ENCODE results near the gene SLC36A3. TPM values are rescaled to one million over a fixed set of nuclear protein-coding genes. Genes with fewer than 3 reads are reported as not detected.

Gene SLC36A3
- total RNA-seq (2021; ENCODE audit: unreplicated experiment) = not detected
- not detected in 2 replicates for polyA plus RNA-seq (2012)
- not detected for Bru-seq, nascent RNA
- BruChase-seq, experiment 1, labeled RNA remaining after a 6-hour chase = not detected
- BruChase-seq, experiment 2, labeled RNA remaining after a 2-hour chase = not detected
- long read RNA-seq = 0 reads

- DNase-seq (ENCODE audit: low read depth, low spot score) (no peak), ATAC-seq (no peak)
- Histone ChIP-seq H4K20me1 (ENCODE audit: insufficient read depth) (no peaks in the 10 kb centered on the region), H3K79me2 (ENCODE audit: insufficient read depth, low read length) (no peaks in the 10 kb centered on the region), H3K27me3 (ENCODE audit: insufficient read depth, low read length) (no peaks in the 10 kb centered on the region; the same call in none of the 2 replicates), H3K4me3 (replicated peaks in 1 of 2; ENCODE audit: low read depth in 1 of 2, low read length in 2 of 2) (no peak within 1 kb of the TSS), H3K27ac (ENCODE audit: low read depth, low read length) (no peak within 1 kb of the TSS), H2AFZ (ENCODE audit: low read depth, low read length, poor library complexity, severe bottlenecking) (no peak within 1 kb of the TSS), H3K36me3 (ENCODE audit: control insufficient read depth in 1 of 2, insufficient read depth in 2 of 2, low read length in 2 of 2) (no peaks in the 10 kb centered on the region), H3K4me1 (ENCODE audit: control insufficient read depth in 1 of 2, insufficient read depth in 2 of 2, low read length in 2 of 2) (no peaks in the 10 kb centered on the region), H3K9ac (ENCODE audit: low read length) (no peak within 1 kb of the TSS), H3K9me2 (ENCODE audit: insufficient read depth) (no peaks in the 10 kb centered on the region), H3K9me3 (ENCODE audit: control insufficient read depth in 1 of 2, insufficient read depth in 1 of 2, low read depth in 1 of 2, low read length in 2 of 2) (no peaks in the 10 kb centered on the region), H3K4me2 (ENCODE audit: low read length) (no peak within 1 kb of the TSS)
- intact Hi-C loops (cut with micrococcal nuclease) = no loop called here
- POLR2A ChIA-PET = no interaction called here
- TF ChIP-seq YY1 (IDR thresholded peaks at IDR 0.05; ENCODE audit: extremely low read depth, insufficient replicate concordance, low read depth, low read length) (no peak), TCF7L2 (IDR thresholded peaks at IDR 0.05; ENCODE audit: borderline replicate concordance, extremely low read depth, insufficient read depth, insufficient read length) (no peak), CEBPB (IDR thresholded peaks at IDR 0.05; ENCODE audit: low read depth) (no peak), ATF3 (IDR thresholded peaks at IDR 0.05) (no peak)
- RAD21 ChIA-PET (ENCODE audit: low non-redundant PET in 1 of 2, low total read pairs in 2 of 2, uncharacterized antibody in 2 of 2, unreplicated experiment in 2 of 2) = no interaction called here
- CTCF ChIA-PET = no interaction called here
- BruUV-seq (replicated peaks) = no TSS peak
Measured at GRCh38 chr5:151303666-151304065, at the start of gene SLC36A3. SLC36A3 (minus strand) TSS chr5:151303766; CDS start chr5:151303354, 412 bp downstream.

GRCh38 chr5:151351671-151352070, 48.1 kb upstream of the SLC36A3 start:
- Histone ChIP-seq H3K9ac (ENCODE audit: low read length) (no peak overlapping the region), H3K27me3 (ENCODE audit: insufficient read depth, low read length) (peaks cover 19% of the 10 kb centered on the region), H3K4me2 (ENCODE audit: low read length) (no peak overlapping the region), H3K9me3 (ENCODE audit: control insufficient read depth in 1 of 2, insufficient read depth in 1 of 2, low read depth in 1 of 2, low read length in 2 of 2) (no peaks in the 10 kb centered on the region), H4K20me1 (ENCODE audit: insufficient read depth) (no peaks in the 10 kb centered on the region), H2AFZ (ENCODE audit: low read depth, low read length, poor library complexity, severe bottlenecking) (no peak overlapping the region), H3K79me2 (ENCODE audit: insufficient read depth, low read length) (no peaks in the 10 kb centered on the region), H3K27ac (ENCODE audit: low read depth, low read length) (no peak overlapping the region), H3K4me1 (ENCODE audit: control insufficient read depth in 1 of 2, insufficient read depth in 2 of 2, low read length in 2 of 2) (no peaks in the 10 kb centered on the region), H3K36me3 (ENCODE audit: control insufficient read depth in 1 of 2, insufficient read depth in 2 of 2, low read length in 2 of 2) (no peaks in the 10 kb centered on the region), H3K4me3 (replicated peaks in 1 of 2; ENCODE audit: low read depth in 1 of 2, low read length in 2 of 2) (no peak overlapping the region), H3K9me2 (ENCODE audit: insufficient read depth) (no peaks in the 10 kb centered on the region)
- intact Hi-C loops (cut with micrococcal nuclease) = no loop called here
- no peak for DNase-seq (ENCODE audit: low read depth, low spot score)
- RAD21 ChIA-PET (ENCODE audit: low non-redundant PET in 1 of 2, low total read pairs in 2 of 2, uncharacterized antibody in 2 of 2, unreplicated experiment in 2 of 2) = no interaction called here
- CTCF ChIA-PET = no interaction called here
- TF ChIP-seq CEBPB (IDR thresholded peaks at IDR 0.05; ENCODE audit: low read depth) (no peak), ZNF274 (IDR thresholded peaks at IDR 0.05; ENCODE audit: low read depth, low read length) (no peak), EZH2 (IDR thresholded peaks at IDR 0.05) (no peak), TCF7L2 (IDR thresholded peaks at IDR 0.05; ENCODE audit: borderline replicate concordance, extremely low read depth, insufficient read depth, insufficient read length) (no peak), SIN3A (IDR thresholded peaks at IDR 0.05; ENCODE audit: low read depth) (no peak), ELF1 (IDR thresholded peaks at IDR 0.05; ENCODE audit: borderline replicate concordance, low read depth) (no peak), SRF (IDR thresholded peaks at IDR 0.05; ENCODE audit: low read depth) (no peak)
- POLR2A ChIA-PET = no interaction called here
- no TSS peak for BruUV-seq (replicated peaks)
- no peak for ATAC-seq
